GM19467 (cell line): Measurements from ENCODE around the gene LHPP.

ENCODE experiments used
- ATAC-seq: cut with Tn5 transposase; IDR thresholded peaks from one replicate; pipeline ENCODE4 v1.9.1; 2021; ENCODE audit warnings: mild to moderate bottlenecking, moderate library complexity; ENCODE audit not compliant: unreplicated experiment

The LHPP gene

DNA sequence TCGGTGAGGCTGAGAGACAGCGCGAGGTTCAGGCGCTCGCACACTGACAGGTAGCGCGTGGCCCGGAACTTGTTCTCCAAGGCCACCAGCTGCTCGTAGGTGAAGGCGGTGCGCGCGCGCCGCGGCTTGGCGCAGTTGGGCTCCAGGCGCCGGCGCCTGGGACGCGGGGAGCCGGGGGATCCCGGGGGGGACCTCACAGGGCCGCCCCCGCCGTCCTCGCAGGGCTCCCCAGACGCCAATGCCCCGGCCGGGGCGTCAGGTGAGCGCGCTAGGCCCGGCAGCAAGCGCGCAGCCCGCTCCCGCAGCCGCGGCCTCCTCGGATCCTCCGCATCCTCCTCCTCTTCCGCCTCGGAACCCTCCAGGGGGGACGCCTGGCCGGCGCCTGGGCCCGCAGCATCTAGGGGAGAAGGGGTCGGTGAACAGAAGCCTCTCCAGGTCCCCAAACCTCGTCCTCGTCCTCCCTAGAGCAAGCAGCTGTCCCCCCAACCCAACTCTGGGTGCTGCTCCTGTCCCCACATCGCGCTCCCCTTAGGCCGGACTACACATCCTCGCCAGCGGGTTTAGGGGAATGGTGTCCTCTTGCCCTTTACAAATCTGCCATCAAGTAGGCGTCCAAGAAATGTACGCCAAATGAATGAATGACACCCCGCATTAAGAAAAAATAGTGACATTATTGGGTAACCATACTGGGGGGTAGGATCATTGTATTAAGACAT is 13.7 kb upstream of the LHPP start:
- ATAC-seq, result no peak

GRCh38 chr10:124448696-124449169 is 12.9 kb upstream of the LHPP start:
- no peak for ATAC-seq

- no peak for ATAC-seq
Measured at GRCh38 chr10:124449170-124450011, 12.2 kb upstream of the LHPP start.

DNA sequence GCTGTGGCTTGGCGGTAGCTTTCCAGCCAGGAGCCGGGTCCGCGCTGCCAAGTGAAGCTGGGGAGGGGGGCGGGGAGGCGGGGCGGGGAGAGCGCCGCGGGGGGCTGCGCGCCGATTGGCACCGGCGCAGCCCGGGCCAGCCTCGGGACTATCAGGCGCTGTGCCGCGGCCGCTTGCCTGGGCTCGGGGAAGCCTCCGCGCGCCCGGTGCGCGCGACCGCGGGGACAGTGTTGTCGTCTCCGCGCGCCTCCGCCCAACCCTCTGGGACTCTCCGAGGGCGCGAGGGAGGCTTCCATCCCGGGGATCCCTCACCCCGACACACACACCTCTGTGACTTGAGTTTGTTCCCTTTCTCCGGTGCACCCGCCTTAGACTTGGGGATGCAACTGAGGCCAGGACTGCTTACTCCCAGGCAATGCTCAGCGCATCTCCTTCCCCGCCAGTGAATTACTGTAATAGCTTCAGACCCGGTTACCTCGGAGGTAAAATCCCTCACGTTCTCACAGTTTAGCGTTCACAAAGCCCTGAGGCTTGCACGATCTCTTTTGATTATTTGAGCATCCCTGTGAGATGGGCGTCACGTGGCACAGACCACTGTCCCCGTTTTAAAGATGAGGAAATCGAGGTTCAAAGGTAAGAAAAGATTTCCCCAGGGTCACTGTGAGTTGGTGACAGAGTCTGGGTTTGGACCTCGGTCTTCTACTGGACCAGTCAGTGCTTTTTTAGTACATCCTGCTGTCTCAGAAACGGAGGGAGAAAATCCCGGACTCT is 11.4 kb upstream of the LHPP start, which contains the start of gene NKX1-2:
Gene NKX1-2, minus strand, starts transcription at position 24 of the 771 bp plus-strand sequence. CDS start 92 bp downstream, outside the sequence.
- no peak for ATAC-seq

DNA sequence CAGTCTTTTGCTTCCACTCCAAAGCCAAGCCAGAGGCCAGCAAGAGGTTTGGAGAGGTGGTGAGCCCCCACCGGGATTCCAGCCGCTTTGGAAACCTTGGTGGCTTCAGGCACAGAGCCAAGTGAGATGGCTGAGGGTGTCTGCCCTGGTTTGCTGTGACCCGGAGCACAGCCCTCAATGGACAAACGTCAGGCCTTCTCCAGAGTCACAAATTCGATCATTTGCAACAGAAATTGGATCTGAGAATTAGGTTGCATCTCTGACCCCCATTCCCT is 10.9 kb upstream of the LHPP start:
- ATAC-seq, result no peak

DNA sequence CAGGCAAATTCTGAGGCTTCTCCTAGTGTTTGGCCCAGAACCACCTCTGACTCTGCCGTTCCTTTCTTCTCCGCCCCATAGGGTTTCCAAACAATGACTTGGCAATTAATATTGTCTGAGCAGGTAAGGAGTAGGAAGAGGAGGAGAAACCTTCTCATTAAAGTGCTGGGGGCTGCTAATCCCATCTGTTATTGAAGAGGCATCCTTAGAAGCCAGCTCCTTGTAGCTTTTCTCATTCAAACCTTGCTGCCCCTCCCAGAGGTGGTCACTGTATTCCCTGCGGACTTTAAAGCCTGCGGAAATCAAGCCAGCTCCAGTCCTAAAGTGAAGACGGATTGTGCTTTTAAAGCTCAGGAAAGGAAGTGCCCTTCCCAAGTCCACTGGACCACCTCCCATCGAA is 10.3 kb upstream of the LHPP start:
- ATAC-seq, result no peak

DNA sequence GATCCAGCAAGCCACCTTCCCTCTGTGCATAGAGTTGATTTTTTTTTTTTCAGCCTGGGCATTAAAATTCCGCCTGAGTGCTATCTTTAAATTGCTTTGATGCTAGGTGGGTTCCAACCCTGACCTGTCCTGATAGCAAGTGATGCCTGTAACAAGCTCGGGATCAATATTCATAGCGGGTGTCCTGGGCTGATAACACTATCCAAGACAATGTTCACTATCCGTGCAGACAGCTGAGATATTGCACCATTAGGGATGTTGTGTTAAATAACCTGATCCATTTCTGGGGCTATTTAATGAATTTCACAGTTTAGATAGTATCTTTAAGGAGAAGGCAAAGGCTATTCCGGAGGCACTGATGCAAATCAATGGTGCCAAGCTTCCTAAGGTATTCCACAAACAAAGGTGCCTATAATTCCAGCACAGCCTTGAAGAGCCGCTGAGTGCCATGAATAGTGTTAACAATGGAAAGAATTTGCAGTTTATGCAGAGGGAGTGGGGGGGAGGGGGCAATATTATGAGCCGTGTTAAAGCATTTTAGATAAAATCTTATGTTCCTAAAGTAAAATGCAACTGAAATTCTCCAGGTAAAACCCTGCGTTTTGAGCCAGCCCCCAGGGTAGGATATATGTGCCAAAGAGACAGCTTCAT is 7.5 kb upstream of the LHPP start:
- ATAC-seq, result no peak

GRCh38 chr10:124455441-124455840 is 6.2 kb upstream of the LHPP start:
- no peak for ATAC-seq

GRCh38 chr10:124458473-124458872 is 3.1 kb upstream of the LHPP start:
- ATAC-seq, result no peak

GRCh38 chr10:124458889-124459288 is 2.7 kb upstream of the LHPP start:
- ATAC-seq, result no peak

DNA sequence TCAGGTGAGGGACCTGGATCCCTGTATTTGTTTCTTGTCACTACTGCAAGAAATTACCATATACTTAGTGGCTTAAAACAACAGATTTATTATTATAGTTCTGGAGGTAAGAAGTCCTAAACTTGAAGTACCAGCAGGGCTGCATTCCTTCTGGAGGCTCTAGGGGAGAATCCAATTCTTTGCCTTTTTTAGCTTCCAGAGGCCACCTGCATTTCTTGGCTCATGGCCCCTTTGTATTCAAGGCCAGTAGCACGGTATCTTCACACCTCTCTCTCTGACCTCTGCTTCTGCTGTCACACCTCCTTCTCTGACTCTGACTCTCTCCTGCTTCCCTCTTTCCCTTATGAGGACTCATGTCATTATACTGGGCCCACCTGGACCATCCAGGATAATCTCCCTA is 2.2 kb upstream of the LHPP start:
- no peak for ATAC-seq

DNA sequence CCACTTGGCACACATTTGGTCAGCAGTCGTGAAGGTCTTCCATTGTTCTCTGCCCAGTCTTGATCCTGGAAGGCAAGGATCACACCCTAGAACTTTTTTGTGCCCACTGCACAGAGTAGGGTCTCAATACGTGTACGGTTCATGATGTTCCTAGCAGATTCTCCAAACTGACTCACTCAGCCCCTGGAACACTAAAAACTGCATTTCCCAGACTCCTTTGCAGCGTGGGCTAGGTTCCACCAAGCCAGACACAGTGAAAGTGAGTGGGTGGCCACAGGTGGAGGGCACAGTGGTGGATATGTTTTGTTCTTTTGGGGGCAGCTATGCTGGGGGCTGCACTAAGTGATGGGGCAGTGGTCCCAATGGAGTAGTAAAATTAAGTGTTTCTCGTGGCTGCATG is 1.5 kb upstream of the LHPP start:
- no peak for ATAC-seq

GRCh38 chr10:124462348-124462695 is 699 bp downstream of the LHPP start:
- ATAC-seq, result no peak

DNA sequence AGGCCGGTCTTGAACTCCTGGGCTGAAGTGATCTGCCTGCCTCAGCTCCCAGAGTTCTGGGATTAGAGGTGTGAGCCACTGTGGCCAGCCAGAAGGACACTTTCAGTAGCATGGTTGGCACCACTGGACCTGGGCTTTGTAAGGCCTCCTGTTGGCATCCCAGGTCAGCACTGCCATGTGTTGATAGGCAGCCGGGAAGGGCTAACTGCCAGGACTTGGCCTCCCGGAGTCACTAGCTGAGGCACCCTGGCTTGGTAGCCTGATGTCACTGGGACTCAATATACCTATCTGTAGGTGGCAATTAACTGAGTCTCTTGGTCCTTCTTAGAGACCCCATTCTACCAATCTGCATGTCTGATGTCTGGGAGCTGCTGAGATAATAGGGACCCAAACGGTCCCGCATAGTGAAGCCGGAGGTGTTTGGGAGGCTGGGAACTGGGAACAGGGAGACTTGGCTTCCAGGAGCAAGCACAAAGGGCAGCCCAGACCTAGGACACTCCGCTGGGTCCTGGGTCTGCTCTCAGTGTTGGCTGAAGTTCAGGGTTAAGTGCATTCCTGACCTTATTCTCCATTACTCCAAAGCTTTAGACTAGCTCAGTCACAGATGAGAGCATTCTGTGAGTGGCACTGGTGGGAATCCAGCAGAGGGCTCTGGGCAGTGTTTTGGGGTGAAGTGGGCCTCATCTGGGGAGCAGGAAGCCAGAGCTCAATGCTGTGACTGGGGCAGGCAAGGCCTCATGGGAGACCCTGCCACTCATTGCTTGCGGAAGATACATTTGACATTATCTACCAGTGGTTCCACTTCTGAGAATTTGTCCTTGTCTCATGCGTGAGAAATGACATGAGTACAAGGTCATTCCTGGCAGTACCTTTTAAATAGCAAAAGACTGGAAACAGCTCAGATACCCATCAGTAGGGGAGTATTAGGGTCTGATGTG is 2.7 kb downstream of the LHPP start:
- ATAC-seq, result no peak

- ATAC-seq, result no peak
Measured at GRCh38 chr10:124465003-124465776, 3.6 kb downstream of the LHPP start.

GRCh38 chr10:124465777-124466488 is 4.3 kb downstream of the LHPP start:
- ATAC-seq, result no peak

- no peak for ATAC-seq
Measured at GRCh38 chr10:124467165-124467564, 5.5 kb downstream of the LHPP start.

GRCh38 chr10:124468624-124469023 is 7.0 kb downstream of the LHPP start:
- ATAC-seq, result no peak
